GM19438 (cell line): ENCODE data around the gene PCDHB16.
"Not testable (repeated sequence)": the region's sequence is repeated elsewhere in the genome, so short reads cannot be mapped to it uniquely, and the experiment has no call there.

Source experiments
- ATAC-seq: cut with Tn5 transposase; IDR thresholded peaks from one replicate; pipeline ENCODE4 v1.9.1; 2021; ENCODE audit warnings: low read depth; ENCODE audit not compliant: unreplicated experiment

The PCDHB16 gene

DNA sequence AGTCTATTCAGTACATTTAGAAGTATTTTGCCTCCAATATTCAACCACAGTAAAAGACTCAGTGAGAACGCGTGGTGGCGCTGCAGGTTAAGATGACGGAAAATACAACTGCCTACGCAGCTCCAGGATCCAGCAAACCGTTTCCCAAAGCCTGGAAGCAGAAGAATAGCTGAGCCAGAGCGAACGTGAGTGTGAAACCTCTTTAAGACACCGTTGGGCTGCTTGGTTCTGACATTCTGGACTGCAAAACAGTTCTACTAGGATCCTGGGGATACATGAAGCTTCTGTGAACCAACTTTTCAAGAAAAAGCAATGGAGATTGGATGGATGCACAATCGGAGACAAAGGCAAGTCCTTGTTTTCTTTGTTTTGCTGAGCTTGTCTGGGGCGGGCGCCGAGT lies at the start of gene PCDHB16:
TSS of gene PCDHB16 (plus strand) at position 140 of the 400 bp plus-strand sequence. CDS start at position 313, 173 bp downstream.
- ATAC-seq, result no peak

DNA sequence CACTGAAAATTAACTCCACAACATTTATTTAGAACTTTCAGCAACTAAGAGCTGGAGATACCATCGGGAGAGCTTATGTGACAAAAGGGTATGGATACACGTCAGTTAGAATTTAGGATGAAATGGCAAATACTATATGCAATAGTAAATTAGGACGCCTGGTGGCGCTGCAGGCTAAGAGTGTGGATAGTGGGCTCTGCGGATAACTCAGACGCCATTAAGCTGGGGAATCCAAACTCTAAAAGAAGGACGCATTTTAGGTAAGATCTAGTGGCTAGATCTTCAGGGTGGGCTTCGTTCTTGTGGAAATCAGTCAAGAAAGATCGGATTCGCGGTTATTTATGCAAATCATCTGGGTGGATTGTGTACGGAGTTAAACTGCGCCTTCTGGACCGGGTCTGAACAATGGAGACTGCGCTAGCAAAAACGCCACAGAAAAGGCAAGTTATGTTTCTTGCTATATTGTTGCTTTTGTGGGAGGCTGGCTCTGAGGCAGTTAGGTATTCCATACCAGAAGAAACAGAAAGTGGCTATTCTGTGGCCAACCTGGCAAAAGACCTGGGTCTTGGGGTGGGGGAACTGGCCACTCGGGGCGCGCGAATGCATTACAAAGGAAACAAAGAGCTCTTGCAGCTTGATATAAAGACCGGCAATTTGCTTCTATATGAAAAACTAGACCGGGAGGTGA lies 47.0 kb upstream of the PCDHB16 start, which contains the start of gene PCDHB5:
TSS of gene PCDHB5 (plus strand) at position 177 of the 688 bp plus-strand sequence. CDS start at position 406, 229 bp downstream.
- ATAC-seq, result no peak

DNA sequence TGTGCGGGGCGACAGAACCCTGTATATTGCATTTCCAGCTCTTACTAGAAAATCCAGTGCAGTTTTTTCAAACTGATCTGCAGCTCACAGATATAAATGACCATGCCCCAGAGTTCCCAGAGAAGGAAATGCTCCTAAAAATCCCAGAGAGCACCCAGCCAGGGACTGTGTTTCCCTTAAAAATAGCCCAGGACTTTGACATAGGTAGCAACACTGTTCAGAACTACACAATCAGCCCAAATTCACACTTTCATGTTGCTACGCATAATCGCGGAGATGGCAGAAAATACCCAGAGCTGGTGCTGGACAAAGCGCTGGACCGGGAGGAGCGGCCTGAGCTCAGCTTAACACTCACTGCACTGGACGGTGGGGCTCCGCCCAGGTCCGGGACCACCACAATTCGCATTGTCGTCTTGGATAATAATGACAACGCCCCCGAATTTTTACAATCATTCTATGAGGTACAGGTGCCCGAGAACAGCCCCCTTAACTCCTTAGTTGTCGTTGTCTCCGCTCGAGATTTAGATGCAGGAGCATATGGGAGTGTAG lies 46.4 kb upstream of the PCDHB16 start:
- ATAC-seq, result no peak

DNA sequence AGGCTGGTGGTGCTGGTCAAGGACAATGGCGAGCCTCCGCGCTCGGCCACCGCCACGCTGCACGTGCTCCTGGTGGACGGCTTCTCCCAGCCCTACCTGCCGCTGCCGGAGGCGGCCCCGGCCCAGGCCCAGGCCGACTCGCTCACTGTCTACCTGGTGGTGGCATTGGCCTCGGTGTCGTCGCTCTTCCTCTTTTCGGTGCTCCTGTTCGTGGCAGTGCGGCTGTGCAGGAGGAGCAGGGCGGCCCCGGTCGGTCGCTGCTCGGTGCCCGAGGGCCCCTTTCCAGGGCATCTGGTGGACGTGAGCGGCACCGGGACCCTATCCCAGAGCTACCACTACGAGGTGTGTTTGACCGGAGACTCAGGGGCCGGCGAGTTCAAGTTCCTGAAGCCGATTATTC lies 44.8 kb upstream of the PCDHB16 start:
- ATAC-seq, result not testable (repeated sequence)

DNA sequence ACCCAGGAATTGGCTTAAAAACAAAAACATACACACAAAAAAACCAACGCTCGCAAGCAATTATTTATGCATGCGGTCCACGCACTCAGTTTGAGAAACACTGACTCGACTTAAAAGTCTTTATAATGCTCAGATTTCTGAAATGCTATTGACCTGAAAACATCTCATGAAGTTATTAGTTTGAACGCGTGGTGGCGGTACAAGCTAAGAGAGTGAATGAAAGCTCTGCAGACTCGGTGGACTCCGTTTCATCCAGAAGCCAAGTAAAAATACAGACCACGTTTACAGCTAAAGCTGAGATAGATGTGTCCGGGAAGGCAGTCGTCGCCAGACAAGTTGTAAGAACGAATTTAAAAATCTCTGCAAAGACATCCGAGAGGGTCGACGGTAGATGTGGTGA lies 32.4 kb upstream of the PCDHB16 start, which contains the start of gene PCDHB6:
TSS of gene PCDHB6 (plus strand) at position 246 of the 400 bp plus-strand sequence. CDS start 201 bp downstream, outside the sequence.
- ATAC-seq, result no peak

DNA sequence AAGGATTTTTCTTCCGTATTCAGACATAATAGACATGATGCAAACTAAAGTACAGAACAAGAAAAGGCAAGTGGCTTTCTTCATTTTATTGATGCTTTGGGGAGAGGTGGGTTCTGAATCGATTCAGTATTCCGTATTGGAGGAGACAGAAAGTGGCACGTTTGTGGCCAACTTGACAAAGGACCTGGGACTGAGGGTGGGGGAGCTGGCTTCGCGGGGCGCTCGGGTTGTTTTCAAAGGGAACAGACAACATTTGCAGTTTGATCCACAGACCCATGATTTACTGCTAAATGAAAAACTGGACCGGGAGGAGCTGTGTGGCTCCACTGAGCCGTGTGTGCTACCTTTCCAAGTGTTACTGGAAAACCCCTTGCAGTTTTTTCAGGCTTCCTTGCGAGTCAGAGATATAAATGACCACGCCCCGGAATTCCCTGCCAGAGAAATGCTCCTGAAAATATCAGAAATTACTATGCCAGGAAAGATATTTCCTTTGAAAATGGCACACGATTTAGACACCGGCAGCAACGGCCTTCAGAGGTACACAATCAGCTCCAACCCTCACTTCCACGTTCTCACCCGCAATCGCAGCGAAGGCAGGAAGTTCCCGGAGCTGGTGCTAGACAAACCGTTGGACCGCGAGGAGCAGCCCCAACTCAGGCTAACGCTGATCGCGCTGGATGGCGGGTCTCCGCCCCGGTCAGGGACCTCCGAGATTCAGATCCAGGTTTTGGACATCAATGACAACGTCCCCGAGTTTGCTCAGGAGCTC lies 31.8 kb upstream of the PCDHB16 start:
- no peak for ATAC-seq

DNA sequence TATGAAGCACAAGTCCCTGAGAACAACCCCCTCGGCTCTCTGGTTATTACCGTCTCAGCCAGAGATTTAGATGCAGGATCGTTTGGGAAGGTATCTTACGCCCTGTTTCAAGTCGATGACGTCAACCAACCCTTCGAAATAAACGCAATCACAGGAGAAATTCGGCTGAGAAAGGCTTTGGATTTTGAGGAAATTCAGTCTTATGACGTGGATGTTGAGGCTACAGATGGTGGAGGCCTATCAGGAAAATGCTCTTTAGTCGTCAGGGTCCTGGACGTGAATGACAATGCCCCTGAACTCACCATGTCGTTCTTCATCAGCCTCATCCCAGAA lies 31.2 kb upstream of the PCDHB16 start:
- ATAC-seq, result no peak

DNA sequence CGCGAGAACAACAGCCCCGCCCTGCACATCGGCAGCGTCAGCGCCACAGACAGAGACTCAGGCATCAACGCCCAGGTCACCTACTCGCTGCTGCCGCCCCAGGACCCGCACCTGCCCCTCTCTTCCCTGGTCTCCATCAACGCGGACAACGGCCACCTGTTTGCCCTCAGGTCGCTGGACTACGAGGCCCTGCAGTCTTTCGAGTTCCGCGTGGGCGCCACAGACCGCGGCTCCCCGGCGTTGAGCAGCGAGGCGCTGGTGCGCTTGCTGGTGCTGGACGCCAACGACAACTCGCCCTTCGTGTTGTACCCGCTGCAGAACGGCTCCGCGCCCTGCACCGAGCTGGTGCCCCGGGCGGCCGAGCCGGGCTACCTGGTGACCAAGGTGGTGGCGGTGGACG lies 30.6 kb upstream of the PCDHB16 start:
- not testable (repeated sequence) for ATAC-seq

DNA sequence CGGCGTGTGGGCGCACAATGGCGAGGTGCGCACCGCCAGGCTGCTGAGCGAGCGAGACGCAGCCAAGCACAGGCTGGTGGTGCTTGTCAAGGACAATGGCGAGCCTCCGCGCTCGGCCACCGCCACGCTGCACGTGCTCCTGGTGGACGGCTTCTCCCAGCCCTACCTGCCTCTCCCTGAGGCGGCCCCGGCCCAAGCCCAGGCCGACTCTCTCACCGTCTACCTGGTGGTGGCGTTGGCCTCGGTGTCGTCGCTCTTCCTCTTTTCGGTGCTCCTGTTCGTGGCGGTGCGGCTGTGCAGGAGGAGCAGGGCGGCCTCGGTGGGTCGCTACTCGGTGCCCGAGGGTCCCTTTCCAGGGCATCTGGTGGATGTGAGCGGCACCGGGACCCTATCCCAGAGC lies 30.1 kb upstream of the PCDHB16 start:
- not testable (repeated sequence) for ATAC-seq

DNA sequence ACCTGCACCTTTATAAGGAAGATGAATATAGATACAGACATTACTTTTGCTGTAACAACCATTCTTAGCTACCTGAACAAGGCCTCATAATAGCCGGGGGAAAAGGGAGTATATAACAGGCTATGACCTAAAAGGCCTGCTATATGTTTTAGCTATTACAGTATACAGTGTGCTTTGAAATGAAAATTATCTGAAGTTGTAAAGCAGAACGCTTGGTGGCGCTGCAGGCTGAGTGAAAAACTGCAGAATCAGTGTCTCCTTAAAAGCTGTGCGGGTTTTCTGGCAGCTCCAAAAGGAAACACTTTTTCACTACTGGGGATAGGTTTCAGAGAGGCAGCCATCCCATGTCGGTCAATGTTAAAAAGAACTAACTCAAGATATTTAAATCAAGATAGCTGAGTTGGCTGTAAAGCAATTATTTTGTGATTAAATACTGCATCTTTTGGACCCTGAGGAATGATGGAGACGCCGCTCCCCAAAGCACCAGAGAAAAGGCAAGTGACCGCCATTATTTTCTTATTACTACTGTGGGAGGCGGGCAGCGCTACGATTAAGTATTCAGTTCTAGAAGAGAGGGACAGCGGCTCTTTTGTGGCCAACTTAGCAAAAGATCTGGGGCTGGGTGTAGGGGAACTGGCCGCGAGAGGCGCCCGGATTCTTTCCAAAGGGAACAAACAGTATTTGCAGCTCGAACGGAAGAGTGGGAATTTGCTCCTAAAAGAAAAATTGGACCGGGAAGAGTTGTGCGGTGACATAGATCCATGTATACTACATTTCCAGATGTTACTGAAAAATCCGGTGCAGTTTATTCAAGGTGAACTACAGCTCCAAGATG lies 26.4 kb upstream of the PCDHB16 start:
- ATAC-seq, result no peak

DNA sequence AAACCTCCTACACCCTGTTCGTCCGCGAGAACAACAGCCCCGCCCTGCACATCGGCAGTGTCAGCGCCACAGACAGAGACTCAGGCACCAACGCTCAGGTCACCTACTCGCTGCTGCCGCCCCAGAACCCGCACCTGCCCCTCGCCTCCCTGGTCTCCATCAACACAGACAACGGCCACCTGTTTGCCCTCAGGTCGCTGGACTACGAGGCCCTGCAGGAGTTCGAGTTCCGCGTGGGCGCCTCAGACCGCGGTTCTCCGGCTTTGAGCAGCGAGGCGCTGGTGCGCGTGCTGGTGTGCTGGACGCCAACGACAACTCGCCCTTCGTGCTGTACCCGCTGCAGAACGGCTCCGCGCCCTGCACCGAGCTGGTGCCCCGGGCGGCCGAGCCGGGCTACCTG lies 24.8 kb upstream of the PCDHB16 start:
- ATAC-seq, result not testable (repeated sequence)

DNA sequence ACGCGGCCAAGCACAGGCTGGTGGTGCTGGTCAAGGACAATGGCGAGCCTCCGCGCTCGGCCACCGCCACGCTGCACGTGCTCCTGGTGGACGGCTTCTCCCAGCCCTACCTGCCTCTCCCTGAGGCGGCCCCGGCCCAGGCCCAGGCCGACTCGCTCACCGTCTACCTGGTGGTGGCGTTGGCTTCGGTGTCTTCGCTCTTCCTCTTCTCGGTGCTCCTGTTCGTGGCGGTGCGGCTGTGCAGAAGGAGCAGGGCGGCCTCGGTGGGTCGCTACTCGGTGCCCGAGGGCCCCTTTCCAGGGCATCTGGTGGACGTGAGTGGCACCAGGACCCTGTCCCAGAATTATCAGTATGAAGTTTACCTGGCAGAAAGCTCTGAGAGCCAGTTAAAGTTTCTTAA lies 24.3 kb upstream of the PCDHB16 start:
- not testable (repeated sequence) for ATAC-seq

DNA sequence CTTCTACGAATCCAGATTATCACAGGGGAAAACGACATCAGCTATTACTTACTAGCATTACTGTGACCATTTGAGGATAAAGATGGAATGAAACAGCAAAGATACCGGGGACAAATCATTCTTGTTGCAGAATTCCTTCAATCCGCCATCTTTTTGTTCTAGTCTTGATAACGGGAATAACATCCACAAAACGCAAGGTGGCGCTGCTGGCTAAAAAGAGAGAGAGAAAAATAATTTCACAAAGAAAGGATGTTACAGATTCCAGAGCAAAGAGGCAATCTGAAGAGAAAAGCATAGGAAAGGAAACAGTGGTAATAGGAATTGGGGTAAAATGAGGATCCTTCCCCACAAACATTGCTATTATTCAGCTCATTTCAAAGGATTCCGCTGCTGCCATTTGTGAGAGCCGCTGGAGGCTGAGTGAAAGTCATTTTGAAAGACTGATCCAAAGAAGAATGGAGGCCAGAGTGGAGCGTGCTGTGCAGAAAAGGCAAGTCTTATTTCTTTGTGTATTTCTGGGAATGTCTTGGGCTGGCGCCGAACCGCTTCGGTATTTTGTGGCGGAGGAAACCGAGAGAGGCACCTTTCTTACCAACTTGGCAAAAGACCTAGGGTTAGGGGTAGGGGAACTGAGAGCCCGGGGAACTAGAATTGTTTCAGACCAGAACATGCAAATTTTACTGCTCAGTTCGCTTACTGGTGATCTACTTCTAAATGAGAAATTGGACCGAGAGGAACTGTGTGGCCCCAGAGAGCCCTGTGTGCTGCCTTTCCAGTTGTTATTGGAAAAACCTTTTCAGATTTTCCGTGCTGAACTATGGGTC lies 9.6 kb upstream of the PCDHB16 start, which contains the start of gene PCDHB7:
TSS of gene PCDHB7 (plus strand) at position 264 of the 824 bp plus-strand sequence. CDS start at position 456, 192 bp downstream.
- ATAC-seq, result no peak

DNA sequence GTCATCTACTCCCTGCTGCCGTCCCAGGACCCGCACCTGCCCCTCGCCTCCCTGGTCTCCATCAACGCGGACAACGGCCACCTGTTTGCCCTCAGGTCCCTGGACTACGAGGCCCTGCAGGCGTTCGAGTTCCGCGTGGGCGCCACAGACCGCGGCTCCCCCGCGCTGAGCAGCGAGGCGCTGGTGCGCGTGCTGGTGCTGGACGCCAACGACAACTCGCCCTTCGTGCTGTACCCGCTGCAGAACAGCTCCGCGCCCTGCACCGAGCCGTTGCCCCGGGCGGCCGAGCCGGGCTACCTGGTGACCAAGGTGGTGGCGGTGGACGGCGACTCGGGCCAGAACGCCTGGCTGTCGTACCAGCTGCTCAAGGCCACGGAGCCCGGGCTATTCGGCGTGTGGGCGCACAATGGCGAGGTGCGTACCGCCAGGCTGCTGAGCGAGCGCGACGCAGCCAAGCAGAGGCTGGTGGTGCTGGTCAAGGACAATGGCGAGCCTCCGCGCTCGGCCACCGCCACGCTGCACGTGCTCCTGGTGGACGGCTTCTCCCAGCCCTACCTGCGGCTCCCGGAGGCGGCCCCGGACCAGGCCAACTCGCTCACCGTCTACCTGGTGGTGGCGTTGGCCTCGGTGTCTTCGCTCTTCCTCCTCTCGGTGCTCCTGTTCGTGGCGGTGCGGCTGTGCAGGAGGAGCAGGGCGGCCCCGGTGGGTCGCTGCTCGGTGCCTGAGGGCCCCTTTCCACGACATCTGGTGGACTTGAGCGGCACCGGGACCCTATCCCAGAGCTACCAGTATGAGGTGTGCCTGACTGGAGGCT lies 7.7 kb upstream of the PCDHB16 start:
- not testable (repeated sequence) for ATAC-seq

DNA sequence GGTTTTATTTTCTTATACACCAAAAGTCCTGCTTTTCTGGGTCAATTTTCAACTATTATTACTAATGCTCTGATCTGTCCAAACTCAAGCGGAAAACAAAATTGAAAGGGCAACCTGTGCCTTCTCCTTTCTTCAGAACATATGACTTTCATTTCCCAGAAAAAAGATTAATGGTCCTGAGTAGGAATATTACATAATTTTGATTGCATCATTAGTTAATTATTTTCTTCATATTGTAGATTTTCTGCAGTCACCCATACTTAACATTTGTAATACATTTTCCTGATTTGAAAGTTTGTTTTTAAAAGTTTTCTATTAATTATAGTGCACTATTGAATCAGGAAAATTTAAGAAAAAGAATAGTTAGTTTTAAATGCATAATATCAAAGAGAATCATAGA lies 6.3 kb upstream of the PCDHB16 start:
- no peak for ATAC-seq

DNA sequence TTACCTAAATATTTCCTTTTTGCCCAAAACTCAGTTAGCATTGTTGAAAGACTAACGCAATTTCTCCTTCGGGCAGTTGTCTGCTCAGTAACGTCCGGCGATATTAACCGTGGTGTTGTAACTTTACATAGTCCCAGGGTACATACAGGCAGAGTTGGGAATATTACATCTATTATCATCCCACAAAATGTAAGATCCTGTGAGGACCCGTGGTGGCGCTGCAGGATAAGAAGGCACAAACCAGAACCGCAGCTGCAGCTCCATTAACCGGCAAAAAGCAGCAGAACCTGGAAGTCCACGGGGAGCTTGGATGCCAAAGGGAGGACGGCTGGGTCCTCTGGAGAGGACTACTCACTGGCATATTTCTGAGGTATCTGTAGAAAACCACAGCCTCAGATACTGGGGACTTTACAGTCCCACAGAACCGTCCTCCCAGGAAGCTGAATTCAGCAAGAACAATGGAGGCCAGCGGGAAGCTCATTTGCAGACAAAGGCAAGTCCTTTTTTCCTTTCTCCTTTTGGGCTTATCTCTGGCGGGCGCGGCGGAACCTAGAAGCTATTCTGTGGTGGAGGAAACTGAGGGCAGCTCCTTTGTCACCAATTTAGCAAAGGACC lies 4.5 kb upstream of the PCDHB16 start, which contains the start of gene PCDHB8:
TSS of gene PCDHB8 (plus strand) at position 214 of the 615 bp plus-strand sequence. CDS start at position 459, 245 bp downstream.
- ATAC-seq, result not testable (repeated sequence)

DNA sequence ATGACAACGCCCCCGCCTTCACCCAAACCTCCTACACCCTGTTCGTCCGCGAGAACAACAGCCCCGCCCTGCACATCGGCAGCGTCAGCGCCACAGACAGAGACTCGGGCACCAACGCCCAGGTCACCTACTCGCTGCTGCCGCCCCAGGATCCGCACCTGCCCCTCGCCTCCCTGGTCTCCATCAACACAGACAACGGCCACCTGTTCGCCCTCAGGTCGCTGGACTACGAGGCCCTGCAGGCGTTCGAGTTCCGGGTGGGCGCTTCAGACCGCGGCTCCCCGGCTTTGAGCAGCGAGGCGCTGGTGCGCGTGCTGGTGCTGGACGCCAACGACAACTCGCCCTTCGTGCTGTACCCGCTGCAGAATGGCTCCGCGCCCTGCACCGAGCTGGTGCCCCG lies 2.8 kb upstream of the PCDHB16 start:
- not testable (repeated sequence) for ATAC-seq

DNA sequence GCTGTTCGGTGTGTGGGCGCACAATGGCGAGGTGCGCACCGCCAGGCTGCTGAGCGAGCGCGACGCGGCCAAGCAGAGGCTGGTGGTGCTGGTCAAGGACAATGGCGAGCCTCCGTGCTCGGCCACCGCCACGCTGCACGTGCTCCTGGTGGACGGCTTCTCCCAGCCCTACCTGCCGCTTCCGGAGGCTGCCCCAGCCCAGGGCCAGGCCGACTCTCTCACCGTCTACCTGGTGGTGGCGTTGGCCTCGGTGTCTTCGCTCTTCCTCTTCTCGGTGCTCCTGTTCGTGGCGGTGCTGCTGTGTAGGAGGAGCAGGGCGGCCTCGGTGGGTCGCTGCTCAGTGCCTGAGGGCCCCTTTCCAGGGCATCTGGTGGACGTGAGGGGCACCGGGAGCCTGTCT lies 2.3 kb upstream of the PCDHB16 start:
- not testable (repeated sequence) for ATAC-seq
